NCI-H82 treated with DMSO at 0.1 percent for 48 hours (cell line): ENCODE results near the gene PPM1D.
"Not testable (repeated sequence)": the region's sequence is repeated elsewhere in the genome, so short reads cannot be mapped to it uniquely, and the experiment has no call there.

Experiments
- DNase-seq: peaks from one replicate; lab custom pipeline; 2025; ENCODE audit not compliant: unreplicated experiment; lab: John Stamatoyannopoulos, UW

Gene PPM1D

DNA sequence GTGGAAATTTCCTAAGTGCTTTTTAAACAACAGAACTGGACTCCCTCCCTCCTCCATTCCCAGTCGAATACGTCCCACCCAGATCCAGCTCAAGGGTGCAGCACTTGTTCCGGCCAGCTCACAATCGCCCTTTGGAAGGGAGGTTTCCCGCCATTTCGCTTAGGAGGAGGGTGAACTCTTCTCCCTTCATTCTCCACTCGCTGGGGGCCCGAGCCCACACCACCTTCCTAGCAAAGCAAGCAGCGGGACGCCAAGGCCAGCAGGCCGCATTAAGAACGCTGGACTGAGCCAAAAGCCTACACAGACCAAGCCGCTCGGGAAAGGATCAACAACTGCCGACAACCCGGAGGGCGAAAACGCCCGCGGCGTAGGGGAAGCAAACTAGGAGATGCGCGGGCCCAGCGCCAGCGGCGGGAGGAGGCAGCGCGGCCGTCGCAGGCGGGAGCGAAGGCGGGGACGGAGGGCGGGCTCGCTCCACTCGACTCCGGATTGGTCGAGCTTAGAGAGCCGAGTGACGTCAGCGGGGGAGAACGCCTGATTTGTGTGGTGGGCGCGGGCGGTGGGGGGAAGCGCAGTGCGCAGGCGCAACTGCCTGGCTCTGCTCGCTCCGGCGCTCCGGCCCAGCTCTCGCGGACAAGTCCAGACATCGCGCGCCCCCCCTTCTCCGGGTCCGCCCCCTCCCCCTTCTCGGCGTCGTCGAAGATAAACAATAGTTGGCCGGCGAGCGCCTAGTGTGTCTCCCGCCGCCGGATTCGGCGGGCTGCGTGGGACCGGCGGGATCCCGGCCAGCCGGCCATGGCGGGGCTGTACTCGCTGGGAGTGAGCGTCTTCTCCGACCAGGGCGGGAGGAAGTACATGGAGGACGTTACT lies at the start of gene PPM1D:
TSS of gene PPM1D (plus strand) at position 574 of the 870 bp plus-strand sequence. CDS start at position 796, 222 bp downstream.
- DNase-seq, result peak; percentile 98

GRCh38 chr17:60552255-60552654 lies 47.7 kb upstream of the PPM1D start:
- DNase-seq, result not testable (repeated sequence)

DNA sequence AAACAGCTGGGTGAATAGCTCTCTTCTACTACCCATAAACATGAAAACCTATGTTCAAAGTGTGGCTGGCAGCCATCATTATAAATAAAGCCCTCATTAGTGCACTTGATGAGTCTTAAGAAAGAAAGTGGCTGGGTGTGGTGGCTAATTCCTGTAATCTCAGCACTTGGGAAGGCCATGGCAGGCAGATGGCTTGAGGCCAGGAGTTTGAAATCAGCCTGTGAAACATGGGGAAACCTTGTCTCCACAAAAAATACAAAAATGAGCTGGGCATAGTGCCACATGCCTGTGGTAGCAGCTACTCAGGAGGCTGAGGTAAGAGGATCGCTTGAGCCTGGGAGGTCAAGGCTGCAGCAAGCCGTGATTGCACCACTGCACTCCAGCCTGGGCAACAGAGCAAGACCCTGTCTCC lies 45.6 kb upstream of the PPM1D start:
- peak; percentile 57 for DNase-seq

- no peak for DNase-seq
These were observed 44.2 kb upstream of the PPM1D start for GRCh38 chr17:60555786-60556185.

DNA sequence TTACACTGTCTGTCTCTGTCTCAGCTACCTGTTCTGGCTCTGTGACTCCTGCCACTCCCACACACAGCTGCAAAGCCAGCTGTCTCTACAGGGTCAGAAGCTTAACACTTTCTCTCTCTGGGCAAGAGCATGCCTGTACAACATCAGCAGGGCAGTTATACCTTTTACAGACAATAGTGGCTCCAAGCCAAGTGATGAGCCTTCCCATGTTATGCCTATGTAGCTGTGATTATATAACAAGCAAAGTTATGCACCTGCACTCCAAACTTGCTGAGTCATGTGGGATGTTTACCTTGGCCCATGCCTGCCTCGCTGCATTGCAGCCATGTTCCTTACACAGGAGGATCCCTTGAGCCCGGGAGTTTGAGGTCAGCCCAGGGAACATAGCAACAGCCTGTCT lies 42.2 kb upstream of the PPM1D start:
- no peak for DNase-seq

DNA sequence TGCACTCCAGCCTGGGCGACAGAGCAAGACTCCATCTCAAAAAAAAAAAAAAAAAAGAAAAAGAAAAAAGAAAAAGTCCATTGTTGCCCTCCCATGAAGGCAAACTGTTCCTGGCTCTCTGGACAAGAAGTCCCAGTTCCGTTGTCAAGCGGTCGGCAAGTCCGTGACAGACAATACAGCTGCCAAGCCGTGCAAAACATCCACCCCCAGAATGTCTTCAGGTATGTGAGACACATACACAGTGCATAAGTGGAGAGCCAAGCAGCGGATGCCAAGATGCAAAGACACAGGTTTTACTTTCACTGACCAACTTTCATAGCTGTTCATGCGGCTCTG lies 40.4 kb upstream of the PPM1D start:
- DNase-seq, result no peak

DNA sequence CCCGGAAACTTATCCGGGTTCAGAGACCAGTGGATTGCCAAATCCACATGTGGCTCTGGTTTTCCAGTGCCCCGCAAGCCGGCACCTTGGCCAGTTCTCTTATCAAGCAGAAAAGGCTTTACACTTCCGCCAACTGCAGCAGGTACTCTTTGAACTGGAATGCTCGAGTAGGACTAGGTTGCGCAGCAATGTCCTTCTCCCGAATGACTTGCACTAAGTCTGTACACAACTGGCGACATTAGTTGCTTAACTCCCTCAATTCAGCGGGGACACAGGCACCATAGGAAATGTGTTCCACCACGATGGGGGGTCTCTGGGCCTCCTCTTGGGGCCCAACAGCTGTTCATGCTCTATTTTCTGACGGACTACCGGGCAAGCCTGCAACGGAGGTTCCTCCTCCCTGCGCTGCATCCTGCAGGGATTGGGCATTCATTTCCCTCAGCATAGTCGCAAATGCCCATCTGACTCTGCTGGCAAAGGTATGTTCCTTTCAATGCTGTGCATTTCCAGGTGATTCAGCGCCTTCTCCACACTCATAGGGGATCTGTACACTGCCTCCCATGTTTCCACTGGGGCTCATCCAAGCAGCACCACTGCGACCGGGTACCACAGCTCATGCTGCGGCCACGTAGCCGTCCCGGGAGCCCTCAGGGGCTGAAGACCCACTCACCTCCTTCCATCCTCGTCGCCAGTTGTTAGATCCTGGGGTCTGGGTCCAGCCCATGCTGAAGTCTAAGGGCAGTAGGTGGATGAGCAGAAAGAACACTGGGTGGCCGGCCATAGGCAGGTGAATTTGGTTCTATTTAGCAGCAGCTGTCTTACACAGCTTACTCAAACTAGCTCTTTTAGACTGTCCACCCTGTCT lies 39.8 kb upstream of the PPM1D start:
- DNase-seq, result no peak

DNA sequence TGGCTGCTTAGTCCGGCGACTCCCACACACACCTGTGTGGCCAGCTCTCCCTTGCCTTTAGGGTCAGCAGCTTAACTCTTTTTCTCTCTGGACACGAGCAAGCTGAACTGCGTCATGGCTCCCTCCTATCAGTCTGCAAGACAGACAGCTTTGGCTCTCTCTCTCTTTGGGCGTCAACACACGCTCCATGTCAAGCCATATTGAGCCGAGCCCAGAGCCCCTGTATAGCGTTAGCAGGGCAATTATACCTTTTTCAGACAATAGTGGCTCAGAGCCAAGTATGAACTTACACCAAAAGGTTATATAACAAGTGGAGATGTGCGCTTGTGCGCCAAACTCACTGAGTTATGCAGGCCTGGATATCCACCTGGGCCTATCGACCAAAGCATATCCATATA lies 39.1 kb upstream of the PPM1D start:
- no peak for DNase-seq

- no peak for DNase-seq
These were observed 37.6 kb upstream of the PPM1D start for GRCh38 chr17:60562421-60562820.

GRCh38 chr17:60563743-60564142 lies 36.2 kb upstream of the PPM1D start:
- no peak for DNase-seq

DNA sequence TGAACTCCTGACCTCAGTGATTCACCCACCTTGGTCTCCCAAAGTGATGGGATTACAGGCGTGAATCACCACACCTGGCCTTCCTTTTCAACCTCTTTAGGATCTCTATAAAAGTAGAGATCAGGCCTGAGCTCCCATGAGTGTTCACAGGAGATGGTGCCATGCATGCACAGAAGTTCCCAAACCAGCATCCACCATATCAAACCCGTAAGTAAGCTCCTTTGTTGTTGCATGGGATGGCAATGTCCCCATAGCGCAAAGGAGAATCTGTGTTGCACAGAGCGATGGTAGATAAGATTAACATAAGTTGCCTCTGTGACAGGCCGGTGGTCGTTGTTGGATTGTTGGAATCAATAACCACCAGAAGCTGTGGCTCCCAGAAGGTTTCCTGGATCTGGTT lies 34.8 kb upstream of the PPM1D start:
- DNase-seq, result no peak

GRCh38 chr17:60573236-60574051 lies 26.5 kb upstream of the PPM1D start:
- DNase-seq, result no peak

GRCh38 chr17:60577147-60577915 lies 22.7 kb upstream of the PPM1D start:
- no peak for DNase-seq

- DNase-seq, result no peak
These were observed 20.9 kb upstream of the PPM1D start for GRCh38 chr17:60579090-60579489.

DNA sequence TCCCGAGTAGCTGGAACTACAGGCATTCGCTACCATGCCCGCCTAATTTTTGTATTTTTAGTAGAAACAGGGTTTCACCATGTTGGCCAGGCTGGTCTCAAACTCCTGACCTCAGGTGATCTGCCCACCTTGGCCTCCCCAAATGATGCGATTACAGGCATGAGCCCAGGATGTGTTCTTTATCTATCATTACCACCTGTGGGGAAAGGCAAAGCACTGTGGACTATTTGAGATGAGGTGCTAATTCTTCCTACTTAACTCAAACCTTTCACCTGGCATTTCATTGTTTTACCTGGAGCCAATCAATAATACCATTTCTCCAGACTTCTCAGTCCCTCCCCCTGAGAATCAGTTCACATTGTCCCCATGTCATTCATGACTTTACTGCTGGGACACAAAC lies 20.4 kb upstream of the PPM1D start:
- DNase-seq, result no peak

GRCh38 chr17:60583008-60583407 lies 17.0 kb upstream of the PPM1D start:
- DNase-seq, result no peak

DNA sequence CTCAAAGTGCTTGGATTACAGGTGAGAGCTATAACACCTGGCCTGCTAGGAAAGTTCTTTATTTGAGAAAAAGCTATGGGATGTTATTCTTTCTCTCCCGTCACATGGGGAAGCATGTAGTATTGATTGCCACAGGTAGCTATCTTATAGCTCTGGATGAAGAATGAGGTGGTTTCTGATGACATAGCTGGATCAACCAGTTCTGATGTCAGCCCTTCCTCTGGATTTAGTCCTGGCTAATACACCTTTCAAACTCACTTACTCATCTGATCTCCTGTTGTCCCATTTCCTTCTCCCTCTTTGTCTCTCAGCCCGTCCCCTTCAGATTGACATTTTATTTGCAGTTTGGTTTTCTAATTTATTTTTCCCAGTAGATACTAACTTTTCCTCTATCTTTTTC lies 14.1 kb upstream of the PPM1D start:
- DNase-seq, result no peak

DNA sequence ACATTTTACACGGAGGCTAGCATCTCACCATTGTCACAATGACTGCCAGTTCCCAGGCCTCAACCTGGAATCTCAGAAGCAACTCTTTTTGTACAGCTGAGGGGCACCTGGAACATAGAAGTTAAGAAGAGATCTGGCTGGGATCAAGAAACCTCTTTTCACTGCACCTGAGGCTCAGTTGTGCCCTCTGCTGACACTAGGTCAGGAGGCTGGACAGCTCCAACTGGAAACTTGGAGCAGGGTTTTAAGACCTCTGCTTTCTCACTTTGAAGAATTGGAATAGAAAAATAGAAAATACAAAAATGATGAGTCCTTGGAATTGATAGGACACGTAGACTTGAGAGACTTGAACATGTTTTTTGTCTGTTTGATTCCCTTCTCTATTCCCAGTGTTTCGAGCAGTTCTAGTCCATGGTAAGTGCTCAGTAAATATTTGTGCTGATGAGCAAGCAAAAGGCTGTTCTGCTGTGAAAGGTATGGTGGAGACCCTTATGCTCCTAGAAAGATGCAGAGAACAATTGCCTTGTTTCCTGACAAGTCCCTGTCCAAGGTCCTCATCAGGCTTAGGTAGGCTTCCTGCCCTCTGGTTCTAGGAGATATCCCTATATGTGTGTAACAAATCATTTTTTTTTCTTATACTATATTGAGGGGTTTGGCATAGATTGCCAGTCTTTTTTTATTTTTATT lies 13.6 kb upstream of the PPM1D start:
- DNase-seq, result no peak

GRCh38 chr17:60590070-60590469 lies 9.9 kb upstream of the PPM1D start:
- no peak for DNase-seq

DNA sequence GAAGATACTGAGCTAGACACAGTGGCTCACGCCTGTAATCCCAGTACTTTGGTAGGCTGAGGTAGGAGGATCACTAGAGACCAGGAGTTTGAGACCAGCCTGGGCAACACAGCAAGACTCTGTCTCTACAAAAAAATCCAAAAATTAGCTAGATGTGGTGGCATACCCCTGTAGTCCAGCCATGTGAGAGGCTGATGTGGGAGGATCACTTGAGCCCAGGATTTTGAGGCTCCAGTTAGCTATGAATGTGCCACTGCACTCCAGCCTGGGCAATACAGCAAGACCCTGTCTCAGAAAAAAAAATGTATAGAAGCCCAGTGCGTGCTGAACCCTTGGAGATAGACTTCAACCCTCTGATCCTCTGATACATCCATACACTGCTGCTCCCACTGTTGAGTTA lies 7.2 kb upstream of the PPM1D start:
- no peak for DNase-seq
